ENCODE measurements around the gene ABLIM1.

- TF ChIP-seq CTCF (IDR thresholded peaks at IDR 0.05) (no peak), POLR2A (IDR thresholded peaks at IDR 0.05) (no peak)
These were observed 113.0 kb downstream of the ABLIM1 start for GRCh38 chr10:114545071-114545470.
